Spinal cord (tissue), 10 donors: ENCODE data around the gene DLG2. TPM values are rescaled to one million over a fixed set of nuclear protein-coding genes. Genes with fewer than 3 reads are reported as not detected.

Experiments
- DNase-seq, 6 donors: peaks; one replicate each; pipeline versions ENCODE4 v3.0.0 to v3.0.0-alpha.2; 2013 to 2015; ENCODE audit warnings: low spot score in 6 of 6, low read depth in 4 of 6
- H3K27ac ChIP-seq: one replicate; pipeline ENCODE4 v1.5.1; 2013; ENCODE audit warnings: low read depth, low read length, control low read depth
- H3K27me3 ChIP-seq: one replicate; pipeline ENCODE4 v1.6.1; 2013; ENCODE audit warnings: low read length; ENCODE audit not compliant: control insufficient read depth, insufficient read depth
- H3K36me3 ChIP-seq: one replicate; pipeline ENCODE4 v1.6.1; 2013; ENCODE audit warnings: low read length; ENCODE audit not compliant: control insufficient read depth, insufficient read depth
- H3K4me1 ChIP-seq: one replicate; pipeline ENCODE4 v1.6.1; 2013; ENCODE audit warnings: low read length; ENCODE audit not compliant: control insufficient read depth, insufficient read depth
- H3K4me3 ChIP-seq: one replicate; pipeline ENCODE4 v1.5.1; 2013; ENCODE audit warnings: low read depth, low read length, control low read depth
- H3K9me3 ChIP-seq: one replicate; pipeline ENCODE4 v1.6.1; 2013; ENCODE audit warnings: low read length; ENCODE audit not compliant: control insufficient read depth, insufficient read depth
- WGBS: methylation state at CpG from one replicate; pipeline ENCODE4 v1.1.5; 2013; ENCODE audit warnings: missing lambda C conversion rate; ENCODE audit not compliant: insufficient coverage; 5-methylcytosine and 5-hydroxymethylcytosine counted together
- polyA plus RNA-seq, 2 donors: library from polyadenylated mRNA; unstranded; fragments of 120-200 nt; gene quantifications; one replicate each; pipeline ENCODE4 v1.2.1, GENCODE V29; 2013; ENCODE audit not compliant: insufficient read length in 2 of 2
- total RNA-seq, 2 donors: library from RNA; depleted of rRNA in 1 of 2; stranded (reverse); fragments of 120-200 nt in 1 of 2; fragments of >200 nt in 1 of 2; gene quantifications; one replicate each; pipeline versions ENCODE4 v1.2.3 to v1.2.4, GENCODE V29; 2013 to 2014
- donor health status: healthy.

Gene DLG2
- total and polyA plus RNA-seq, 4 donors, result 37.7 to 111 (median 49.0) TPM

DNA sequence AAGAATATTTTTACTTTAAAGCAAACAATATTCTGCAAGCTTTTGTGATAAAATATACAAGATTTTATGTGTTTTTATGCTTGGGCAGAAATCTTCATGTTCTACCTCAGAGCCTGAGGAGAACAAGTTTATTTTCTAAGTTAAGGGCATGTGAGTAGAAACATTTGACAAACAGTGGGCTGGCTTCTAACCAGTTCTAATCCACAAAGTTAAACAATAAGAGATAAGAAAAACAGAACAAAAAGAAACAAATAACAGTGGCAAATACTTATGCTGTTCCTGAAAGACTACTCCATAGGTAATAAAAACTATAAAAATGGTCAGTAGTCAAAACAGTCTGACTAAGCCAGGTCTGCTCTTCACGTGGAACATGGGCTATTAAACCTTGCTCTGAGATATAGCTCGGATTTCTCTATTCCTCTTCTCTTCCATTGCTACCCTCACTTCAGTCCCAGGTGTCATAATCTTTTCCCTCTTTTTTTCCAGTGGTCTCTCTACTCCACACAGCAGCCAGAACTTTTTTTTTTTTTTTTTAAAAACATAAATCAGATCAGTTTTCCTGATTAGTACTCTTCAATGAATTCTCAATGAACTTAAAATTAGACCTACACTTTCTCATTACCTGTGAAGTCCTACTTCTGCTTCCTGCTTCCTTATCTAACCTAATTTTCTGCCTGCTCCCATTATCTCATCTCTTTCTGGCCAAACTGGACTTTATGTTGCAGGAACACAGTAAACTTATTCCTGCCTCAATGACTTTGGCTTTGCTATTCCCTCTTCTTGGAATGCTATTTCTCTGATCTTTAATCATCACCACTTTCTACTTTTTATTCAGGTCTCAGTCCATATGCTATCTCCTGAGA lies 1669.9 kb downstream of the DLG2 start:
- Histone ChIP-seq H3K27me3 (no peaks in the 10 kb centered on the region), H3K36me3 (no peaks in the 10 kb centered on the region), H3K4me1 (no peaks in the 10 kb centered on the region), H3K9me3 (no peaks in the 10 kb centered on the region), H3K4me3 (no peak overlapping the region), H3K27ac (no peak overlapping the region)
- no peak for DNase-seq
- whole genome bisulfite sequencing, result 73% methylated on average over 2 of the region's 2 CpGs

DNA sequence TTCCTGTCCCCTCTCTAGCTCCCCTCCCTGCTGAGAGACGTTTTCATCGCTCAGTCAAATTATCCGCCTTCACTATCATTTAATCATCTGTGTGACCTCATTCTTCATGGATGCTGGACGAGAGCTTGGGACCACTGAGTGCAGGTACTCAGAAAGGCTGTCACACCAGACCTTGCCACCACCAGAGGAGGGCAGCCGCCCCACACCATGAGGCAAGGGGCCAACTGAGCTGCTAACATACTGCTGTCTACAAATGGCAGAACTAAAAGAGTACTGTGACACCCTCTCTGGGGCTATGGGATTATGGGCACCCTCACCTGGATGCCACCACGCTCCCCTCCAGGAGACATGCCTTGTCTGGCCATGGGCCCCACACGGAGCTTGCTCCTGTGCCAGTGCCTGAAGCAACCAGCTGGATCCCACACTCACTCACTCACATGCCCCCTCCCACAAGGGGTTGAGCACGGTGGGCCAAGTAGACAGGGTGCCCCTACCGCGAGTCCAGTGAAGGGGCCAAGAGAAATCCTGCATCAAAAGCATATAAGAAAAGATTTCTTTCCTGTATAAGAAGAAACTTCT lies 1670.9 kb downstream of the DLG2 start:
- WGBS, result 94% methylated on average over 7 of the region's 10 CpGs
- H3K27me3 ChIP-seq, result no peaks in the 10 kb centered on the region

DNA sequence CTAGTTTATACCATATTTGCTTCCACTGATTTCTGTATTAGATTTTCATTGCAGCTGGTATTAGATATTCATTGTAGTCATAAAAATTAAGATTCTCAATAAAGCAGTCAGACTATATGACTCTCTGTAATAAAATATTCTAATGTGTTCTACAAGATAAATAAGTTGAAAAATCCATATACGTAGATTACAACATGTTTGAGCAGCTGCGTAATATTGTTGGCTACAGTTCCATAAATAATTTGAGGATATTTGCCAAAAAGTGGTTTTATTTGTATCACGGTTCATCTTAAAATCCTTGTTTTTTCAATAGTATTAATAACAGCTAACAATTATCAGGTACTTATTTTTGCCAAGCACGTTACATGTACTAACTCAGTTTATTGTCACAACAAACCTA lies 1672.4 kb downstream of the DLG2 start:
- no peak for DNase-seq
- Histone ChIP-seq H3K27ac (no peak overlapping the region), H3K4me3 (no peak overlapping the region), H3K36me3 (no peaks in the 10 kb centered on the region), H3K4me1 (no peaks in the 10 kb centered on the region), H3K27me3 (no peaks in the 10 kb centered on the region), H3K9me3 (no peaks in the 10 kb centered on the region)
- no CpG with 5 or more reads among the region's 4 CpGs for WGBS

More for the DNA sequence above, 1670.9 kb downstream of the DLG2 start:
- DNase-seq, result no peak
- H3K36me3 ChIP-seq, result no peaks in the 10 kb centered on the region
- H3K4me3 ChIP-seq, result no peak overlapping the region
- no peaks in the 10 kb centered on the region for H3K4me1 ChIP-seq
- H3K27ac ChIP-seq, result no peak overlapping the region
- H3K9me3 ChIP-seq, result no peaks in the 10 kb centered on the region

DNA sequence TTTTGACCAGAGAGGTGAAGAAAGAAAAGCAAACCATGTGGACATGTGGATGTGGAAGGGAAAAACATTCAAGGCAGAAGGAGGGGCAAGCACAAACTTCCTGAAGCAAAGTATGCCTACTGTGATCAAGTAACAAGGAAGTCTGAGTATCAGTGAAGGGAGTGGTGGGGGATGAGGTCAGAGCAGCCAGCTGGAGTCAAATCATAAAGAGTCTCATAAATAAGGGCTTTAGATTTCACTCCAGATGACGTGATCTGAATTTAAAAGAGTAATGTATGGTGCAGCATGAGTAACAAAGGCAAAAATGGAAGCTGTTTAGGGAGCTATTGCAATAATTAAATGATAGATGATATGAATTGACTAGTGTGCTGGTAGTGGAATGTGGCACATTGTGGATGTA lies 1675.6 kb downstream of the DLG2 start:
- H3K4me3 ChIP-seq, result no peak overlapping the region
- no peaks in the 10 kb centered on the region for H3K36me3 ChIP-seq
- no peak overlapping the region for H3K27ac ChIP-seq
- 50% methylated on average over 1 of the region's 1 CpG for WGBS
- H3K4me1 ChIP-seq, result no peaks in the 10 kb centered on the region
- H3K27me3 ChIP-seq, result no peaks in the 10 kb centered on the region
- H3K9me3 ChIP-seq, result no peaks in the 10 kb centered on the region
- DNase-seq, result peak in 1 of 6 donors; percentile 31

DNA sequence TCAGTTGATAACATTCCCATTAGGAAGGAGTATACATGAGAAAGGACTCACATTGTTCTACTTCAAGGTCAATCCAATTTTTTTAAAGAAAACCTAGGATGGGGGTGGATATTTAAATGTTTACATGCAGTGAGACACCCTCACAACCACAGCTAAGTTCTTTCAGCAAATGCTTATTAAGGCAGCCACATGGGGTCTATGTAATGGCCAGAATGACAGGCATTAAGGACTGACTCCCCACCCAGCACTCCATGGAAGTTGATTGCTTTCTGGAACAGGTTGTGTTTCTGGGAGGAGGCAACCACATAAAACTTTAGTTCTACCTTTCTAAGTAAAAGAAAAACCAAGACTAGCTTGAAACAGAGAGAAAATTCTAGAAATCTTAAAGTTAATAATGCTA lies 1678.9 kb downstream of the DLG2 start:
- H3K9me3 ChIP-seq, result no peaks in the 10 kb centered on the region
- no peaks in the 10 kb centered on the region for H3K4me1 ChIP-seq
- no peaks in the 10 kb centered on the region for H3K36me3 ChIP-seq
- DNase-seq, result peak in 1 of 6 donors; percentile 60
- H3K27me3 ChIP-seq, result no peaks in the 10 kb centered on the region
- no peak overlapping the region for H3K27ac ChIP-seq
- H3K4me3 ChIP-seq, result no peak overlapping the region

DNA sequence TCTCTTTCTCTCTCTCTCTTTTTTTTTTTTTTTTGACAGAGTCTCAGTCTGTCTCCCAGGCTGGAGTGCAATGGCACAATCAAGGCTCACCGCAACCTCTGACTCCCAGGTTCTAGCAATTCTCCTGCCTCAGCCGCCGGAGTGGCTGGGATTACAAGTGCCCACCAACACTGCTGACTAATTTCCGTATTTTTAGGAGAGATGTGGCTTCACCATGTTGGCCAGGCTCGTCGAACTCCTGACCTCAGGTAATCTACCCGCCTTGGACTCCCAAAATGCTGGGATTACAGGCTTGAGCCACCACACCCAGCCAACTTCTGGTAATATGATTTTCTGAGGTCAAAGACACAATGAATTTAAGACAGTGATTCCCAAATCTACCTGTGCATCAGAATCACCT lies 1681.2 kb downstream of the DLG2 start:
- Histone ChIP-seq H3K9me3 (no peaks in the 10 kb centered on the region), H3K27ac (no peak overlapping the region), H3K27me3 (no peaks in the 10 kb centered on the region), H3K4me3 (no peak overlapping the region), H3K4me1 (no peaks in the 10 kb centered on the region), H3K36me3 (no peaks in the 10 kb centered on the region)
- WGBS, result 93% methylated on average over 7 of the region's 7 CpGs
- DNase-seq, result no peak

DNA sequence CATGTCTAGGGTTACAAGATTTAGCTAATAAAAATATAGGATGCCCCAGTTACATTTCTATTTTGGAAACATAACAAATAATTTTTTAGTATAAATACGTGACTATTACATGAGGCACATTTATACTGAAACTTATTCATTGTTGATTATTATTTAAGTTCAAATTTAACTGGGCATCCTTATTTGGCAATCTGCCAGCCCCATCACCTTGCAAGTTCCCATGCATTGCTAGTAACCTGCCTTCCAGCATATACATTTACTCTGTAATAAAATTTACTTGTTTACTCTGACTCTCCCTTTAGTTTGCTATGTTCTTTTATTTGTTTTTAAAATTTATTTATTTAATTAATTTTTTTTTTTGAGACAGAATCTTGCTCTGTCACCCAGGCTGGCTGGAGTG lies 1686.1 kb downstream of the DLG2 start:
- WGBS, result no CpG with 5 or more reads among the region's 1 CpG

DNA sequence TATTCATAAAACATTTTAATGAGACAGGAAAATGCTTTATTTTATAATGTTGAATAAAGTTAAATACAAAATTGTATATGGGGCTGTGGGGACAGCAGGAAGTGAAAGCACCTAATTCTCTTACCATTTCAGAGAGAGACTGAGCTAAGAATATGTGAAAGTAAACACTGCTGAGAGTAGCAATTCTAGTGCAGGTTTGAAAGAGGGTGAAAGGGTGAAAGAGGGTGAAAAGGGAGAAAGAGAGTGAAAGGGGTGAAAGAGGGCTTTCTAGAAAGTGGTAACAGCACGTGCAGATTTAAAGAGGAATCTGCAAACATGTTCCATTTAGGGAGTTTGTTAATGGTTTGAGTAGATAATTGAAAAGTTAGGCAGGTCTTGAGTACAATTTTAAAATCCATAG lies 1689.0 kb downstream of the DLG2 start:
- Histone ChIP-seq H3K4me3 (no peak overlapping the region), H3K27ac (no peak overlapping the region), H3K36me3 (no peaks in the 10 kb centered on the region), H3K27me3 (no peaks in the 10 kb centered on the region), H3K4me1 (no peaks in the 10 kb centered on the region), H3K9me3 (no peaks in the 10 kb centered on the region)
- WGBS, result 67% methylated on average over 1 of the region's 1 CpG
- DNase-seq, result no peak

More for the DNA sequence above, 1686.1 kb downstream of the DLG2 start:
- no peaks in the 10 kb centered on the region for H3K4me1 ChIP-seq
- H3K27ac ChIP-seq, result no peak overlapping the region
- H3K9me3 ChIP-seq, result no peaks in the 10 kb centered on the region
- no peak for DNase-seq
- no peak overlapping the region for H3K4me3 ChIP-seq
- H3K27me3 ChIP-seq, result no peaks in the 10 kb centered on the region
- H3K36me3 ChIP-seq, result no peaks in the 10 kb centered on the region

DNA sequence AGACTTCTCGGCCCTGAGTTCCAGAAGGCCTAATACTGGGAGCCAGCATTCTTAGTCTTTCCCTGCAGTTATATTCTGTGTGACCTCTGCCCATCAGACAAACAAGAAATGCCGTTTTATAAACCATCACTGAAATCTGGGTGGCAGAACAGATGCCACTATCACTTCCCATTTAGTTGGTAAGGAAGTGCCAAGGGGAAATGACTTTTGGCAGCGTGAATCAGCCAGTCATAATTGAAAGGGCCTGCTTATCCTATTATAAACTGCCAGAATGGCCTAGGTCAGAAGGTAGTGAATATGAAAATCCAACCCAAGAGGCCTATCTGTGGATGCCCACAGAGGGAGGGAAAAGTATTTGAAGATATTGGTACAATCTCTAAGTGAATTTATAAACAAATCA lies 1694.1 kb downstream of the DLG2 start:
- no peaks in the 10 kb centered on the region for H3K36me3 ChIP-seq
- H3K27me3 ChIP-seq, result no peaks in the 10 kb centered on the region
- no peak overlapping the region for H3K4me3 ChIP-seq
- no peaks in the 10 kb centered on the region for H3K9me3 ChIP-seq
- H3K4me1 ChIP-seq, result no peaks in the 10 kb centered on the region
- no peak for DNase-seq
- no peak overlapping the region for H3K27ac ChIP-seq
- WGBS, result 67% methylated on average over 1 of the region's 3 CpGs

DNA sequence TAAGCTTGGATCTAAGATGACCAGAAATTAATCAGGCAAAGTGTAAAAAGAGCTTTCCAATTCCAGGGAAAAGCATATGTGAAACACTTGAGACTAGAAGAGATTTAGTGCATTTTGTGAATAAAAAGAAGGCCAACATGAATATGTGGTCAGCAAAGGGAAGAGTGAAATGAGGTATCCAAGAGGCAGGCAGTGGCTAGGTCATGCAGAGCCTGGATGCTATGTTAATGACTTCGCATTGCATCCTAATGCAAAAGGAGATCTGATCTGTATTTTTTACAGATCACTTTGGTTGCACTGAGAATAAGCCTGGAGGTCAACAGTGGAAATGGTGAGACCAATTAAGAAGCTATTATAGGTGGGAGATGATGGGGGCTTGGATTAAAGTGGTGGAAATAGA lies 1699.7 kb downstream of the DLG2 start:
- H3K27me3 ChIP-seq, result no peaks in the 10 kb centered on the region
- H3K9me3 ChIP-seq, result no peaks in the 10 kb centered on the region
- DNase-seq, result no peak
- 100% methylated on average over 1 of the region's 1 CpG for WGBS
- no peaks in the 10 kb centered on the region for H3K4me1 ChIP-seq
- H3K4me3 ChIP-seq, result no peak overlapping the region
- H3K36me3 ChIP-seq, result no peaks in the 10 kb centered on the region
- H3K27ac ChIP-seq, result no peak overlapping the region
